ENCODE data around the gene PFKFB4. TPM values are rescaled to one million over a fixed set of nuclear protein-coding genes. Genes with fewer than 3 reads are reported as not detected.

Gene PFKFB4
- total RNA-seq, 1 donor from 2014 or later: 19.4 TPM

DNA sequence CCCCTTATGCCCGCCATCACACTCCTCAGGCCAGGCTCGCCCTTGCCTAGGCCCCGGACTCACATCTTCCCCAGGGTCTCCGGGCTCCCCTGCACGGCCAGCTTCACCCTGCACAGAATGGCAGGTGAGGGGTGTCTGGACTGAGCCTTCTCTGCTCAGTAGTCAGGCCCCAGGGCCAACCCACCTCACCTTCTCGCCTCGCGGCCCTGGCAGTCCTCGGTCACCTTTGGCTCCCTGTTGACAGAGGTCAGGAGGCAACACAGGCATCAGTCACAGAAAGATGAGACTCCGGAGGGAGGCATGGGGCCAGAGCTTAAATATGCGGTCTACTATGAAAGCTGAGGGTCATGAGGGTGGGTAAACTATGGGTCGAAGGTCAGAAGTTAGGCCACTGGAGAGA, 15.3 kb upstream of the PFKFB4 start:
- H3K36me3 Mint-ChIP-seq: no peaks in the 10 kb centered on the region
- no peak overlapping the region for H3K4me3 Mint-ChIP-seq
- DNase-seq (ENCODE audit: low spot score in 2 of 2, unreplicated experiment in 2 of 2): no peak
- no peak overlapping the region for H3K27ac Mint-ChIP-seq
- TF ChIP-seq, protein P1, sequence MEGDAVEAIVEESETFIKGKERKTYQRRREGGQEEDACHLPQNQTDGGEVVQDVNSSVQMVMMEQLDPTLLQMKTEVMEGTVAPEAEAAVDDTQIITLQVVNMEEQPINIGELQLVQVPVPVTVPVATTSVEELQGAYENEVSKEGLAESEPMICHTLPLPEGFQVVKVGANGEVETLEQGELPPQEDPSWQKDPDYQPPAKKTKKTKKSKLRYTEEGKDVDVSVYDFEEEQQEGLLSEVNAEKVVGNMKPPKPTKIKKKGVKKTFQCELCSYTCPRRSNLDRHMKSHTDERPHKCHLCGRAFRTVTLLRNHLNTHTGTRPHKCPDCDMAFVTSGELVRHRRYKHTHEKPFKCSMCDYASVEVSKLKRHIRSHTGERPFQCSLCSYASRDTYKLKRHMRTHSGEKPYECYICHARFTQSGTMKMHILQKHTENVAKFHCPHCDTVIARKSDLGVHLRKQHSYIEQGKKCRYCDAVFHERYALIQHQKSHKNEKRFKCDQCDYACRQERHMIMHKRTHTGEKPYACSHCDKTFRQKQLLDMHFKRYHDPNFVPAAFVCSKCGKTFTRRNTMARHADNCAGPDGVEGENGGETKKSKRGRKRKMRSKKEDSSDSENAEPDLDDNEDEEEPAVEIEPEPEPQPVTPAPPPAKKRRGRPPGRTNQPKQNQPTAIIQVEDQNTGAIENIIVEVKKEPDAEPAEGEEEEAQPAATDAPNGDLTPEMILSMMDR (IDR thresholded peaks at IDR 0.05; ENCODE audit: unreplicated experiment): no peak
- no peaks in the 10 kb centered on the region for H3K27me3 Mint-ChIP-seq (ENCODE audit: low read depth)
- no peaks in the 10 kb centered on the region for H3K9me3 Mint-ChIP-seq
- H3K4me1 Mint-ChIP-seq: no peaks in the 10 kb centered on the region

DNA sequence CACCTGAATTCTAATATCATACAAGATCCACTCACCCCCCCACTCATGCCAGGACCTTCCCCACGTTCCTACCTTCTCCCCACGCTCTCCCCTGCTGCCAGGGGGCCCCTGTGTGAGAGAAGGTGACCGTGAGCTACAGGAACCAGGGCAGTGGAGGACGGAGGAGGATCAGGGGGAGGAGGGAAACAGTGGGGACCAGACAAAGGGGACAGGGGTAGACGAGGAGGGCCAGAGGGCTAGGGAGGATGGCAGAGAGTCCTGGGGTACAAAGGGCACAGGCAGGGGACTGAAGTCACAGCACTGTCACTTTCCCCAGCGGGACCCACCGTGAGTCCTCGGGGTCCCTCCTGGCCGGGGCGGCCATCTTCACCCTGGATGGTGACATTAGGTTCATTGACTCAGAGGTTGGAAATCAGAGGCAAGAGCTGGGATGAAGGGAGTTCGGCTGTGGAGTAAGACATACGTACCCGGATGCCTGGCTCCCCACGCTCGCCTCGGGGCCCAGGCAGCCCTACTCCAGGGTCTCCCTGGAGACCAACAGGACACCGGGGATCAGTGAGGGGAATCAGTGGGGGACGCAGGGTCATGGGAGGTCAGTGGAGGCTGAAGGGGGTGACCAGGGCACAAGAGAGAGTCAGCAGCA, 13.3 kb upstream of the PFKFB4 start:
- peaks cover 5% of the 10 kb centered on the region for H3K4me1 Mint-ChIP-seq
- TF ChIP-seq, protein P1 (IDR thresholded peaks at IDR 0.05; ENCODE audit: unreplicated experiment): no peak
- DNase-seq (ENCODE audit: low spot score in 2 of 2, unreplicated experiment in 2 of 2): no peak
- no peaks in the 10 kb centered on the region for H3K36me3 Mint-ChIP-seq
- H3K9me3 Mint-ChIP-seq: no peaks in the 10 kb centered on the region
- no peak overlapping the region for H3K27ac Mint-ChIP-seq
- no peak overlapping the region for H3K4me3 Mint-ChIP-seq
- no peaks in the 10 kb centered on the region for H3K27me3 Mint-ChIP-seq (ENCODE audit: low read depth)

DNA sequence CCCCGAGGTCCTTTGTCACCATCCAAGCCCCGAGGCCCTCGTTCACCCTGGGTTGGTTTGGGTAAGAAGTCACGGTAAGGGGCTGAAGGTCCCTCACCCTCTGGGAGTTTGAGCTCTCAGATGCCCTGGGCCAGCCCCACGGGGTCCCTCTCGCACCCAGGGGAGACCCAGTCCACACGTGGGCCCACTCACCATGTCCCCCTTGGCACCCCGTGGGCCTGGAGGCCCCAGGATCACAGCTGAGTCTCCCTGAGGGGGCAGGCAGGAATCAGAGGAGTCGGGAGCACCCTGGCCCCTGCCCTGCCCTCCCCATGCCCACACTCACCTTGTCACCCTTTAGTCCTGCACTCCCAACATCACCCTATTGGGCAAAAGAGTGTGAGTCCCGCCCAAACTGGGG, 12.8 kb upstream of the PFKFB4 start:
- no peak for DNase-seq (ENCODE audit: low spot score in 2 of 2, unreplicated experiment in 2 of 2)
- no peaks in the 10 kb centered on the region for H3K9me3 Mint-ChIP-seq

DNA sequence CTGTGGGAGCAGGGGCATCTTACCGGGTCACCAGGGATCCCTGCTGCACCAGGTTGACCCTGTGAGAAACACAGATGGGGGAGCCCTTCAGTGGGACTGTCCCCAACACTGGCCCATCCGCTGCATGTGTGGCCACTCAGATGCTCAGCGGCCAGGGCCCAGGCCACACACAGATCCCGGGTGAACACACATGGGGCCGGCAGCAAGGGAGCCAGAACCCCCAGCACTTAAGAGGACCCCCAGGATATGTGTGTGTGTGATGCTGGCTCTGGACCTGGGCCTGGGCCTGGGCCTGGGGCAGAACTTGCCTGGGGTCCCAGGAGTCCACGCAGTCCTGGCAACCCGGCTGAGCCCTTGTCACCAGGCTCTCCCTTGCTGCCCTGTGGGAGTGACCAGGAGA, 11.9 kb upstream of the PFKFB4 start:
- no peak overlapping the region for H3K4me3 Mint-ChIP-seq
- H3K27ac Mint-ChIP-seq: no peak overlapping the region

More for the DNA sequence above, 12.8 kb upstream of the PFKFB4 start:
- Mint-ChIP-seq H3K27me3 (ENCODE audit: low read depth) (no peaks in the 10 kb centered on the region), H3K4me1 (peaks cover 5% of the 10 kb centered on the region), H3K4me3 (no peak overlapping the region), H3K36me3 (no peaks in the 10 kb centered on the region), H3K27ac (no peak overlapping the region)
- TF ChIP-seq, protein P1 (IDR thresholded peaks at IDR 0.05; ENCODE audit: unreplicated experiment): no peak

DNA sequence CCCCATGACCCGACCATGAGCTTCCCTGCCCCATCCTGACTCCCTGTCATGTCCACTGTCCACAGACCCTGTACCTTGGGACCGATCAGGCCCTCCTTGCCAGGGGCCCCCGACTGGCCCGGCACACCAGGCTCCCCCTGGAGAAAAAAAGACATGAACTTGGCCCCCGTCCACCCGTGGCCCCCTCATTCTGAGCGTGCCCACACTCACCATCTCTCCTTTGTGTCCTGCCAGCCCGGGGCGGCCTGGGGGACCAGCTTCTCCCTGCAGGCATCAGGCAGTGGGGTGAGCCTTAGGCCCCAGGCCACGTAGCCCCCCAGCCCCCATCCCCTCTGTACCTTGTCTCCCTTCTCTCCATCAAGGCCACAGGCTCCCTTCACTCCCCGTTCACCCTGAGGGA, 10.9 kb upstream of the PFKFB4 start:
- Mint-ChIP-seq H3K36me3 (no peaks in the 10 kb centered on the region), H3K9me3 (no peaks in the 10 kb centered on the region), H3K4me3 (no peak overlapping the region), H3K4me1 (peaks cover 7% of the 10 kb centered on the region), H3K27me3 (ENCODE audit: low read depth) (no peaks in the 10 kb centered on the region), H3K27ac (no peak overlapping the region)
- TF ChIP-seq, protein P1 (IDR thresholded peaks at IDR 0.05; ENCODE audit: unreplicated experiment): no peak
- no peak for DNase-seq (ENCODE audit: low spot score in 2 of 2, unreplicated experiment in 2 of 2)

More for the DNA sequence above, 11.9 kb upstream of the PFKFB4 start:
- DNase-seq (ENCODE audit: low spot score in 2 of 2, unreplicated experiment in 2 of 2): no peak
- Mint-ChIP-seq H3K9me3 (no peaks in the 10 kb centered on the region), H3K27me3 (ENCODE audit: low read depth) (no peaks in the 10 kb centered on the region), H3K4me1 (peaks cover 5% of the 10 kb centered on the region), H3K36me3 (no peaks in the 10 kb centered on the region)
- TF ChIP-seq, protein P1 (IDR thresholded peaks at IDR 0.05; ENCODE audit: unreplicated experiment): no peak
